ENCODE data around the gene TAPT1.

GRCh38 chr4:16124232-16124631 lies 102.0 kb downstream of the TAPT1 start:
- TF ChIP-seq EZH2 (IDR thresholded peaks at IDR 0.05; ENCODE audit: borderline replicate concordance, insufficient read depth, low read length, poor library complexity, severe bottlenecking) (no peak), EP300 (conservative IDR thresholded peaks at IDR 0.05; ENCODE audit: poor library complexity, severe bottlenecking) (no peak), CTCF (IDR thresholded peaks at IDR 0.05; ENCODE audit: poor library complexity, severe bottlenecking) (no peak)
